Esophagus muscularis mucosa (tissue), 4 donors: Measurements from ENCODE around the gene USP8. TPM values are rescaled to one million over a fixed set of nuclear protein-coding genes. Genes with fewer than 3 reads are reported as not detected.
"Not testable (repeated sequence)": the region's sequence is repeated elsewhere in the genome, so short reads cannot be mapped to it uniquely, and the experiment has no call there.

ENCODE experiments used
- DNase-seq: peaks from one replicate; pipeline ENCODE4 v3.0.0-alpha.2; 2017; ENCODE audit errors: extremely low spot score
- H3K27ac ChIP-seq, 4 donors: fragments of 200-600 bp; sonication (generic); replicated peaks in 1 of 4; 1 replicate in 3 of 4; 2 replicates in 1 of 4; pipeline ENCODE4 v1.5.1; 2016 to 2019; ENCODE audit warnings: mild to moderate bottlenecking in 1 of 4
- H3K27me3 ChIP-seq, 4 donors: fragments of 200-600 bp; sonication (generic); one replicate each; pipeline versions ENCODE4 v1.5.1 to v1.6.0; 2016 to 2019
- H3K36me3 ChIP-seq, 4 donors: fragments of 200-600 bp; sonication (generic); one replicate each; pipeline ENCODE4 v1.5.1; 2016 to 2019
- H3K4me1 ChIP-seq, 4 donors: fragments of 200-600 bp; sonication (generic); one replicate each; pipeline ENCODE4 v1.5.1; 2016 to 2019
- H3K4me3 ChIP-seq, 4 donors: fragments of 200-600 bp; sonication (generic); 1 replicate in 2 of 4; 2 replicates in 2 of 4; pipeline ENCODE4 v1.5.1; 2016 to 2019; ENCODE audit warnings: mild to moderate bottlenecking in 4 of 4, moderate library complexity in 1 of 4
- H3K9me3 ChIP-seq, 4 donors: fragments of 200-600 bp; sonication (generic); 1 replicate in 3 of 4; 2 replicates in 1 of 4; pipeline ENCODE4 v1.5.1; 2016 to 2019
- CTCF ChIP-seq, 3 experiments: fragments of 200-600 bp in 2 of 3; fragments of 450-650 bp in 1 of 3; sonication (generic) in 2 of 3; IDR thresholded peaks; one replicate each; pipeline ENCODE4 v1.5.1; 2017 to 2019; ENCODE audit warnings: antibody characterized with exemption in 3 of 3, mild to moderate bottlenecking in 2 of 3, moderate library complexity in 1 of 3
- EP300 ChIP-seq: sonication (generic); formaldehyde crosslinking; IDR thresholded peaks from one replicate; pipeline ENCODE4 v1.6.1; 2017; ENCODE audit warnings: antibody characterized with exemption
- POLR2A ChIP-seq: fragments of 450-650 bp; IDR thresholded peaks from one replicate; pipeline ENCODE4 v1.6.1; 2017; ENCODE audit warnings: antibody characterized with exemption, moderate library complexity, mild to moderate bottlenecking, low read depth
- POLR2AphosphoS5 ChIP-seq, 2 donors: sonication (generic); formaldehyde crosslinking; IDR thresholded peaks; one replicate each; pipeline ENCODE4 v1.6.1; 2017; ENCODE audit warnings: antibody characterized with exemption in 2 of 2
- WGBS: methylation state at CpG from one replicate; pipeline ENCODE4 v1.1.5; 2018; 5-methylcytosine and 5-hydroxymethylcytosine counted together
- intact Hi-C: fragments of 100-400 bp; cut with DNase I; formaldehyde crosslinking; loops from one replicate; pipeline ENCODE4 v1.15.1; 2023
- total RNA-seq, 4 donors: library from RNA; depleted of rRNA; stranded (reverse); fragments of >200 nt; gene quantifications; one replicate each; pipeline versions ENCODE4 v1.1.0 to v1.2.1, GENCODE V29; 2016

Gene USP8
- total RNA-seq, 4 donors from 2014 or later = 38.2 to 44.6 (median 41.8) TPM

- H3K4me3 ChIP-seq = no peak overlapping the region
- no peaks in the 10 kb centered on the region for H3K4me1 ChIP-seq
- H3K27ac ChIP-seq = no peak overlapping the region
- H3K9me3 ChIP-seq = no peaks in the 10 kb centered on the region
- intact Hi-C loops = no loop called here
- no peak for DNase-seq
- WGBS = 95% methylated on average over 12 of the region's 12 CpGs
- no peaks in the 10 kb centered on the region for H3K27me3 ChIP-seq
- peaks cover 34 to 93% (median 82%) of the 10 kb centered on the region in 4 donors for H3K36me3 ChIP-seq
- no peak for TF ChIP-seq EP300
- no peak for TF ChIP-seq CTCF (IDR thresholded peaks at IDR 0.05)
- no peak for TF ChIP-seq POLR2AphosphoS5 (IDR thresholded peaks at IDR 0.05)
- TF ChIP-seq POLR2A = no peak
These were observed 51.9 kb downstream of the USP8 start for GRCh38 chr15:50476143-50476542.

GRCh38 chr15:50484781-50485180 lies 60.6 kb downstream of the USP8 start:
- H3K4me3 ChIP-seq = no peak overlapping the region
- no peak for DNase-seq
- H3K9me3 ChIP-seq = no peaks in the 10 kb centered on the region
- no peaks in the 10 kb centered on the region for H3K27me3 ChIP-seq
- H3K27ac ChIP-seq = no peak overlapping the region
- no peak for TF ChIP-seq EP300
- no peak for TF ChIP-seq POLR2A
- TF ChIP-seq POLR2AphosphoS5 (IDR thresholded peaks at IDR 0.05) = no peak
- no peak for TF ChIP-seq CTCF (IDR thresholded peaks at IDR 0.05)
- no peaks in the 10 kb centered on the region for H3K4me1 ChIP-seq
- peaks cover 11 to 91% (median 67%) of the 10 kb centered on the region in 4 donors for H3K36me3 ChIP-seq
- intact Hi-C loops = no loop called here
- WGBS = 96% methylated on average over 1 of the region's 1 CpG

GRCh38 chr15:50485389-50485788 lies 61.2 kb downstream of the USP8 start:
- 98% methylated on average over 3 of the region's 3 CpGs for WGBS
- Histone ChIP-seq H3K27me3 (no peaks in the 10 kb centered on the region), H3K4me3 (no peak overlapping the region), H3K9me3 (no peaks in the 10 kb centered on the region), H3K4me1 (no peaks in the 10 kb centered on the region), H3K27ac (no peak overlapping the region), H3K36me3 (peaks cover 17 to 93% (median 67%) of the 10 kb centered on the region in 4 donors)
- intact Hi-C loops = no loop called here
- TF ChIP-seq EP300 (no peak), POLR2A (no peak), CTCF (IDR thresholded peaks at IDR 0.05) (no peak)
- DNase-seq = no peak

- Histone ChIP-seq H3K27me3 (no peaks in the 10 kb centered on the region), H3K36me3 (peaks cover 31 to 93% (median 68%) of the 10 kb centered on the region in 4 donors), H3K4me3 (no peak overlapping the region), H3K27ac (no peak overlapping the region), H3K9me3 (no peaks in the 10 kb centered on the region), H3K4me1 (no peaks in the 10 kb centered on the region)
- DNase-seq = no peak
- TF ChIP-seq POLR2A (no peak), EP300 (no peak)
- intact Hi-C loops = no loop called here
These were observed 63.1 kb downstream of the USP8 start for GRCh38 chr15:50487287-50487686.

- WGBS = 98% methylated on average over 3 of the region's 3 CpGs
- no peaks in the 10 kb centered on the region for H3K27me3 ChIP-seq
- intact Hi-C loops = loop anchor here (10.0 kb wide), 1 partner anchor 81 kb away; no protein-coding TSS in a partner anchor
- TF ChIP-seq POLR2AphosphoS5 (IDR thresholded peaks at IDR 0.05) = no peak
- TF ChIP-seq EP300 = no peak
- no peak for TF ChIP-seq CTCF (IDR thresholded peaks at IDR 0.05)
- no peak for TF ChIP-seq POLR2A
- H3K9me3 ChIP-seq = no peaks in the 10 kb centered on the region
- H3K27ac ChIP-seq = no peak overlapping the region
- H3K36me3 ChIP-seq = peaks cover 64 to 100% (median 84%) of the 10 kb centered on the region in 4 donors
- DNase-seq = no peak
- no peak overlapping the region for H3K4me3 ChIP-seq
- H3K4me1 ChIP-seq = no peaks in the 10 kb centered on the region
These were observed 69.4 kb downstream of the USP8 start for GRCh38 chr15:50493625-50494024.

GRCh38 chr15:50494547-50494946 lies 70.3 kb downstream of the USP8 start:
- H3K4me1 ChIP-seq, DNase-seq, H3K27ac ChIP-seq, H3K27me3 ChIP-seq, H3K9me3 ChIP-seq, H3K4me3 ChIP-seq: not testable (repeated sequence)
- peaks cover 68 to 100% (median 88%) of the 10 kb centered on the region in 4 donors for H3K36me3 ChIP-seq
- intact Hi-C loops = loop anchor here (10.0 kb wide), 1 partner anchor 80 kb away; no protein-coding TSS in a partner anchor
- WGBS = 95% methylated on average over 2 of the region's 2 CpGs
